Mesangial cell (primary cell): Measurements from ENCODE around the gene KDM4B. TPM values are rescaled to one million over a fixed set of nuclear protein-coding genes. Genes with fewer than 3 reads are reported as not detected.

Source experiments
- total RNA-seq: library from RNA; depleted of rRNA; stranded (reverse); fragments of >200 nt; gene quantifications from 2 replicates; pipeline ENCODE4 v1.2.3, GENCODE V29; 2015

The KDM4B gene
- 17.4 and 35.7 TPM in 2 replicates for total RNA-seq

DNA sequence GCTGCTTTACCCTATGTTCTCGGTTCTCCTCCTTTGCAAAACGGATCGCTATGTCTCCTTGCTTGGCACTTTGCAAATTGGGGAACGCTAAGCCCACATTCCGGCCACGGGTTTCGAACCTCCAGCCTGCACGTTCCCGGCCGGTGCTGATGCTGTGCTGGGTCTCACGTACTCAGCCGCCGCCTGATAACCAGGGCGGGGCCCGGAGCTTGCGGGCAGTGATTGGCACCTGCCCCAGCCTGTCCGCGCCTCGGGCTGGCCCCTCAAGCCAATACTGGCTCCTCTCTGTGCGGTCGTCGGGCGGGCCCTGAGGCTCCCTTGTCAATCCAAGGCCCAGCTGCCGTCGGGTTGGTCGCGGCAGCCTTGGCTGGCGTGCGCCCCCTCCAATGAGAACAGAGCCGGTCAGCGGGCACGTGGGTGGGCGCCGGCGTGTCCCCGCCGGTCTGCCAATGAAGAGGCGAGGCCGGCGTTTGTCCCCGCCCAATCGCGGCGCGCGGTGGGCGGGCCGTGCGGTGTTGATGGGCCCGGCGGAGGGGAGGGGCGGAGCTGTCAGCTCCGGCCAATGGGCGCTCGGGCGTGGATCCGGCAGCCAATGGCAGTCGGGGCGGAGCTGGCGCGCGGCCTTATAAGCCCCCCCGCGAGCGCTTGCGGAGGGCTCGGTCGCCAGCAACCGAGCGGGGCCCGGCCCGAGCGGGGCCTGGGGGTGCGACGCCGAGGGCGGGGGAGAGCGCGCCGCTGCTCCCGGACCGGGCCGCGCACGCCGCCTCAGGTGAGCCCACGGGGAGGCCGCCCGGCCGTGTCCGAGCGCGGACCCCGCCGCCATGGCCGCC is at the start of gene KDM4B:
Gene KDM4B, plus strand, starts transcription at position 652 of the 830 bp plus-strand sequence. CDS start 63,778 bp downstream, outside the sequence.

Other genes starting within 250 kb of the KDM4B start
- 57.8 and 127 TPM in 2 replicates for gene DPP9, start 245.3 kb upstream of the KDM4B start, total RNA-seq
- 14.7 and 15.1 TPM in 2 replicates for gene FEM1A, start 177.4 kb upstream of the KDM4B start, total RNA-seq
- 7.7 and 9.1 TPM in 2 replicates for gene TICAM1, start 137.4 kb upstream of the KDM4B start, total RNA-seq
- 234 and 242 TPM in 2 replicates for gene PLIN3, start 101.4 kb upstream of the KDM4B start, total RNA-seq
- gene ARRDC5, start 66.2 kb upstream of the KDM4B start, total RNA-seq, result not detected in 2 replicates
- gene UHRF1, start 59.6 kb upstream of the KDM4B start, total RNA-seq, result 18.3 and 131 TPM in 2 replicates